Caco-2 (cell line): ENCODE measurements around the gene GTPBP4. TPM values are rescaled to one million over a fixed set of nuclear protein-coding genes. Genes with fewer than 3 reads are reported as not detected.

Experiments
- BruUV-seq: library from RNA; stranded (reverse); fragments of 400-500 nt; replicated peaks from 2 replicates; lab custom pipeline; 2021; lab: Mats Ljungman, UMichigan
- CTCF ChIA-PET: fragments of 300-600 bp; sonication (Branson Sonifier 250); formaldehyde crosslinking; loops from one replicate; lab custom pipeline; 2022; ENCODE audit warnings: antibody characterized with exemption; lab: Charles Lee
- POLR2A ChIA-PET: fragments of 300-600 bp; sonication (Branson Sonifier 250); formaldehyde crosslinking; loops from one replicate; lab custom pipeline; 2022; ENCODE audit warnings: antibody characterized with exemption; lab: Charles Lee
- DNase-seq, 2 experiments: peaks; one replicate each; pipeline versions ENCODE4 v3.0.0 to v3.0.0-alpha.2; 2020 to 2022
- H3K27me3 ChIP-seq: replicated peaks from 2 replicates; pipeline ENCODE4 v1.6.0; 2011; ENCODE audit warnings: low read length; ENCODE audit not compliant: control insufficient read depth, insufficient read depth
- H3K36me3 ChIP-seq: 2 replicates; pipeline ENCODE4 v1.5.1; 2011; ENCODE audit warnings: low read length; ENCODE audit not compliant: control insufficient read depth, insufficient read depth
- H3K4me1 ChIP-seq: fragments of 250-450 bp; sonication (Bioruptor Pico); 2 replicates; pipeline ENCODE4 v1.5.1; 2020; ENCODE audit warnings: mild to moderate bottlenecking
- H3K4me3 ChIP-seq: 2 replicates; pipeline ENCODE4 v1.5.1; 2011; ENCODE audit warnings: low read depth, mild to moderate bottlenecking, control low read depth, low read length
- H3K9me3 ChIP-seq: fragments of 250-450 bp; sonication (Bioruptor Pico); 2 replicates; pipeline ENCODE4 v1.5.1; 2020; ENCODE audit warnings: mild to moderate bottlenecking, moderate library complexity
- H3K27ac Mint-ChIP-seq: one replicate; pipeline ENCODE4 v1.8.0; 2022; ENCODE audit warnings: mixed read lengths; ENCODE audit not compliant: unreplicated experiment
- H3K27me3 Mint-ChIP-seq: one replicate; pipeline ENCODE4 v1.8.0; 2022; ENCODE audit warnings: mixed read lengths; ENCODE audit not compliant: insufficient read depth, unreplicated experiment
- H3K36me3 Mint-ChIP-seq: one replicate; pipeline ENCODE4 v1.8.0; 2022; ENCODE audit warnings: mild to moderate bottlenecking, mixed read lengths; ENCODE audit not compliant: insufficient read depth, unreplicated experiment
- H3K4me1 Mint-ChIP-seq: one replicate; pipeline ENCODE4 v1.8.0; 2022; ENCODE audit warnings: low read depth, mixed read lengths; ENCODE audit not compliant: unreplicated experiment
- H3K4me3 Mint-ChIP-seq: one replicate; pipeline ENCODE4 v1.8.0; 2022; ENCODE audit warnings: mild to moderate bottlenecking, moderate library complexity, mixed read lengths; ENCODE audit not compliant: unreplicated experiment
- H3K9me3 Mint-ChIP-seq: one replicate; pipeline ENCODE4 v1.8.0; 2022; ENCODE audit warnings: mixed read lengths; ENCODE audit not compliant: unreplicated experiment
- CTCF ChIP-seq, 2 experiments: fragments of 200-600 bp in 1 of 2; IDR thresholded peaks; 1 replicate in 1 of 2; 2 replicates in 1 of 2; pipeline versions ENCODE4 v1.5.1 to v1.8.0; 2011 to 2022; ENCODE audit warnings: antibody characterized with exemption in 1 of 2, control low read depth in 1 of 2, inconsistent platforms in 1 of 2, low read depth in 1 of 2, low read length in 1 of 2, mild to moderate bottlenecking in 1 of 2, moderate library complexity in 1 of 2; ENCODE audit not compliant: insufficient read depth in 1 of 2, severe bottlenecking in 1 of 2, unreplicated experiment in 1 of 2
- intact Hi-C: fragments of 100-400 bp; cut with micrococcal nuclease; formaldehyde crosslinking; loops from one replicate; pipeline ENCODE4 v1.10.0; 2022; ENCODE audit not compliant: unreplicated experiment
- total RNA-seq: library from RNA; stranded (reverse); gene quantifications from 2 replicates; pipeline ENCODE4 v1.2.3, GENCODE V29; 2022

Gene GTPBP4
- total RNA-seq, 1 experiment from 2014 or later, result 202 TPM

- Mint-ChIP-seq H3K36me3 (no peaks in the 10 kb centered on the region), H3K27ac (no peak overlapping the region), H3K4me1 (no peaks in the 10 kb centered on the region), H3K27me3 (no peaks in the 10 kb centered on the region), H3K9me3 (no peaks in the 10 kb centered on the region), H3K4me3 (no peak overlapping the region)
- H3K36me3 ChIP-seq, result no peaks in the 10 kb centered on the region
- H3K4me3 ChIP-seq, result no peak overlapping the region
- no peaks in the 10 kb centered on the region for H3K27me3 ChIP-seq
- ChIA-PET POLR2A (no interaction called here), CTCF (interaction anchor here (0.6 kb wide), 1 partner anchor 11 kb away, joined by 4 read pairs; no protein-coding TSS in a partner anchor)
- H3K4me1 ChIP-seq, result no peaks in the 10 kb centered on the region
- H3K9me3 ChIP-seq, result no peaks in the 10 kb centered on the region
- intact Hi-C loops, result no loop called here
- DNase-seq, result no peak
- TF ChIP-seq CTCF (IDR thresholded peaks at IDR 0.05; ENCODE audit: insufficient read depth in 1 of 2, low read depth in 1 of 2, low read length in 1 of 2, severe bottlenecking in 1 of 2, unreplicated experiment in 1 of 2), result no peak
- BruUV-seq, result no TSS peak
Measured at GRCh38 chr10:949446-949845, 38.8 kb upstream of the GTPBP4 start.

- Histone ChIP-seq H3K27me3 (no peaks in the 10 kb centered on the region), H3K4me1 (no peaks in the 10 kb centered on the region), H3K4me3 (no peak overlapping the region), H3K9me3 (no peaks in the 10 kb centered on the region), H3K36me3 (no peaks in the 10 kb centered on the region)
- Mint-ChIP-seq H3K4me3 (no peak overlapping the region), H3K4me1 (no peaks in the 10 kb centered on the region), H3K27me3 (no peaks in the 10 kb centered on the region), H3K27ac (no peak overlapping the region), H3K9me3 (no peaks in the 10 kb centered on the region), H3K36me3 (no peaks in the 10 kb centered on the region)
- intact Hi-C loops, result no loop called here
- CTCF ChIA-PET, result no interaction called here
- no peak for DNase-seq
- POLR2A ChIA-PET, result interaction anchor here (1.4 kb wide), 1 partner anchor 23 kb away, joined by 3 read pairs; the partner anchor contains the start of gene LARP4B
- no TSS peak for BruUV-seq
- TF ChIP-seq CTCF (IDR thresholded peaks at IDR 0.05; ENCODE audit: insufficient read depth in 1 of 2, low read depth in 1 of 2, low read length in 1 of 2, severe bottlenecking in 1 of 2, unreplicated experiment in 1 of 2), result no peak
Measured at GRCh38 chr10:953836-954235, 34.4 kb upstream of the GTPBP4 start.

- CTCF ChIA-PET, result no interaction called here
Measured at GRCh38 chr10:954396-954795, 33.8 kb upstream of the GTPBP4 start.

More at GRCh38 chr10:954396-954795, 33.8 kb upstream of the GTPBP4 start:
- DNase-seq, result no peak
- H3K9me3 ChIP-seq, result no peaks in the 10 kb centered on the region
- no peak for TF ChIP-seq CTCF (IDR thresholded peaks at IDR 0.05; ENCODE audit: insufficient read depth in 1 of 2, low read depth in 1 of 2, low read length in 1 of 2, severe bottlenecking in 1 of 2, unreplicated experiment in 1 of 2)
- intact Hi-C loops, result no loop called here
- H3K4me3 Mint-ChIP-seq, result no peak overlapping the region
- H3K9me3 Mint-ChIP-seq, result no peaks in the 10 kb centered on the region
- H3K27me3 ChIP-seq, result no peaks in the 10 kb centered on the region
- POLR2A ChIA-PET, result interaction anchor here (1.4 kb wide), 1 partner anchor 23 kb away, joined by 3 read pairs; the partner anchor contains the start of gene LARP4B
- no TSS peak for BruUV-seq
- H3K36me3 ChIP-seq, result no peaks in the 10 kb centered on the region
- no peaks in the 10 kb centered on the region for H3K4me1 Mint-ChIP-seq
- no peaks in the 10 kb centered on the region for H3K36me3 Mint-ChIP-seq
- H3K27ac Mint-ChIP-seq, result no peak overlapping the region
- no peaks in the 10 kb centered on the region for H3K4me1 ChIP-seq
- H3K4me3 ChIP-seq, result no peak overlapping the region
- no peaks in the 10 kb centered on the region for H3K27me3 Mint-ChIP-seq
